HepG2 (cell line): ENCODE measurements around the gene JAK1. TPM values are rescaled to one million over a fixed set of nuclear protein-coding genes. Genes with fewer than 3 reads are reported as not detected.

Source experiments
- ATAC-seq: fragments of 200-7000 bp; cut with Tn5 transposase; 3 replicates; pipeline ENCODE4 v1.9.1; 2020; ENCODE audit warnings: mild to moderate bottlenecking, moderate library complexity
- BruUV-seq: library from RNA; stranded (reverse); fragments of 400-500 nt; replicated peaks from 2 replicates; lab custom pipeline; 2021; lab: Mats Ljungman, UMichigan
- CTCF ChIA-PET: fragments of 300-600 bp; formaldehyde crosslinking; extraction: SDS; loops from one replicate; lab custom pipeline; 2021; ENCODE audit warnings: low total read pairs, inconsistent platforms, low intra/inter-chr PET ratio; lab: Yijun Ruan, JAX
- POLR2A ChIA-PET: fragments of 350-600 bp; sonication (Branson Sonifier 250); formaldehyde crosslinking; loops from one replicate; lab custom pipeline; 2020; ENCODE audit warnings: antibody characterized with exemption, inconsistent platforms; lab: Yijun Ruan, JAX
- DNase-seq: peaks from one replicate; pipeline ENCODE4 v3.0.0-alpha.2; 2015; ENCODE audit warnings: low spot score
- FAIRE-seq: peaks from 3 replicates; lab custom pipeline; 2011; peaks lifted over from hg19 to GRCh38; lab: Jason Lieb, UNC
- H2AFZ ChIP-seq: one replicate; pipeline ENCODE4 v1.6.1; 2011; ENCODE audit warnings: low read length, inconsistent platforms
- H3K27ac ChIP-seq: fragments of 300-600 bp; 3 replicates; pipeline ENCODE4 v1.8.0; 2011; ENCODE audit warnings: mixed run types, mild to moderate bottlenecking, mixed read lengths, low read length, inconsistent platforms; ENCODE audit not compliant: insufficient read depth; ENCODE audit errors: extremely low read length
- H3K27me3 ChIP-seq, 2 experiments: fragments of 200-600 bp in 1 of 2; 2 replicates in 1 of 2; 3 replicates in 1 of 2; pipeline versions ENCODE4 v1.6.0 to v1.8.0; 2011; ENCODE audit warnings: low read length in 2 of 2, mild to moderate bottlenecking in 2 of 2, moderate library complexity in 2 of 2, inconsistent platforms in 1 of 2; ENCODE audit not compliant: insufficient read depth in 2 of 2, control insufficient read depth in 1 of 2
- H3K36me3 ChIP-seq, 2 experiments: fragments of 200-600 bp in 1 of 2; replicated peaks in 1 of 2; 2 replicates in 1 of 2; 3 replicates in 1 of 2; pipeline versions ENCODE4 v1.5.1 to v1.8.0; 2011; ENCODE audit warnings: low read length in 2 of 2, inconsistent platforms in 1 of 2; ENCODE audit not compliant: insufficient read depth in 2 of 2, control insufficient read depth in 1 of 2
- H3K4me1 ChIP-seq: 2 replicates; pipeline ENCODE4 v1.5.1; 2012; ENCODE audit warnings: low read length, inconsistent platforms; ENCODE audit not compliant: insufficient read depth
- H3K4me2 ChIP-seq: 2 replicates; pipeline ENCODE4 v1.6.0; 2011; ENCODE audit warnings: low read depth, low read length, inconsistent platforms
- H3K4me3 ChIP-seq, 3 experiments: fragments of 200-600 bp in 1 of 3; sonication (generic), shearing (Covaris generic) in 1 of 3; replicated peaks in 1 of 3; 2 replicates each; pipeline ENCODE4 v1.5.1; 2011 to 2016; ENCODE audit warnings: low read length in 3 of 3, inconsistent platforms in 2 of 3, low read depth in 2 of 3, mild to moderate bottlenecking in 2 of 3, control low read depth in 1 of 3, mixed read lengths in 1 of 3; ENCODE audit not compliant: insufficient read depth in 1 of 3
- H3K79me2 ChIP-seq: one replicate; pipeline ENCODE4 v1.6.1; 2011; ENCODE audit warnings: low read length, inconsistent platforms; ENCODE audit not compliant: insufficient read depth
- H3K9ac ChIP-seq: 2 replicates; pipeline ENCODE4 v1.6.0; 2011; ENCODE audit warnings: mild to moderate bottlenecking, low read depth, low read length, inconsistent platforms; ENCODE audit not compliant: insufficient read depth
- H3K9me3 ChIP-seq: 2 replicates; pipeline ENCODE4 v1.5.1; 2012; ENCODE audit warnings: mild to moderate bottlenecking, low read length
- H4K20me1 ChIP-seq: 2 replicates; pipeline ENCODE4 v1.6.0; 2011; ENCODE audit warnings: inconsistent platforms, mild to moderate bottlenecking, low read length, moderate library complexity; ENCODE audit not compliant: insufficient read depth
- FOXK2 ChIP-seq: fragments of 450-650 bp; IDR thresholded peaks from 2 replicates; pipeline ENCODE4 v1.6.1; 2016
- NCOA1 ChIP-seq: sonication (generic); formaldehyde crosslinking; IDR thresholded peaks from 2 replicates; pipeline ENCODE4 v1.9.0; 2021; ENCODE audit warnings: missing genetic modification reagents
- POLR2A ChIP-seq, 2 experiments: IDR thresholded peaks; 2 replicates each; pipeline ENCODE4 v1.6.1; 2011; ENCODE audit warnings: low read depth in 2 of 2, low read length in 2 of 2, mild to moderate bottlenecking in 1 of 2, moderate library complexity in 1 of 2; ENCODE audit not compliant: insufficient read depth in 1 of 2
- THAP7 ChIP-seq: sonication (generic); formaldehyde crosslinking; IDR thresholded peaks from 2 replicates; pipeline ENCODE4 v1.8.1; 2023; ENCODE audit warnings: mild to moderate bottlenecking, missing genetic modification reagents
- YEATS4 ChIP-seq: sonication (generic); formaldehyde crosslinking; IDR thresholded peaks from 2 replicates; pipeline ENCODE4 v1.4.0; 2020; ENCODE audit warnings: missing genetic modification reagents, borderline replicate concordance
- ZBTB3 ChIP-seq: sonication (generic); formaldehyde crosslinking; IDR thresholded peaks from 2 replicates; pipeline ENCODE4 v1.4.0; 2020; ENCODE audit warnings: low read depth, mild to moderate bottlenecking, moderate library complexity, missing genetic modification reagents, borderline replicate concordance
- ZFP41 ChIP-seq: sonication (generic); formaldehyde crosslinking; IDR thresholded peaks from 2 replicates; pipeline ENCODE4 v1.4.0; 2020; ENCODE audit warnings: mild to moderate bottlenecking, missing genetic modification reagents, borderline replicate concordance
- ZNF318 ChIP-seq: sonication (generic); formaldehyde crosslinking; IDR thresholded peaks from 2 replicates; pipeline ENCODE4 v1.4.0; 2020; ENCODE audit warnings: mild to moderate bottlenecking, missing genetic modification reagents
- ZNF782 ChIP-seq: sonication (generic); formaldehyde crosslinking; IDR thresholded peaks from 2 replicates; pipeline ENCODE4 v1.4.0; 2020; ENCODE audit warnings: missing genetic modification reagents, mild to moderate bottlenecking, borderline replicate concordance
- ZSCAN9 ChIP-seq: IDR thresholded peaks from 2 replicates; pipeline ENCODE4 v1.6.1; 2016; ENCODE audit warnings: borderline replicate concordance
- WGBS: methylation state at CpG from one replicate; pipeline ENCODE4 v1.1.6; 2017; ENCODE audit warnings: low lambda C conversion rate; 5-methylcytosine and 5-hydroxymethylcytosine counted together
- in situ Hi-C: cut with HindIII; loops from 2 replicates; pipeline ENCODE4 v1.10.0; 2017; ENCODE audit warnings: low pct_unique_long_range_greater_than_20kb; ENCODE audit not compliant: extremely low pct_ligation_motif_present
- intact Hi-C: fragments of 100-400 bp; cut with micrococcal nuclease; formaldehyde crosslinking; loops from one replicate; pipeline ENCODE4 v1.10.0; 2022; ENCODE audit not compliant: unreplicated experiment
- polyA plus RNA-seq, 8 experiments: library from polyadenylated mRNA; depleted of rRNA in 3 of 8; stranded (reverse) in 7 of 8; unstranded in 1 of 8; fragments of >200 nt; fragmentation: Illumina TruSeq in 4 of 8; extraction: Trizol in 4 of 8; gene quantifications; 2 replicates each; pipeline versions ENCODE4 v1.2.1 to v1.2.3, GENCODE V29; 2011 to 2016; ENCODE audit warnings: low read depth in 4 of 8, missing spikeins in 1 of 8, mixed read lengths in 1 of 8; ENCODE audit not compliant: insufficient read depth in 1 of 8
- total RNA-seq, 5 experiments: library from RNA; depleted of rRNA; stranded (reverse); fragments of >200 nt; fragmentation: Illumina TruSeq; extraction: Trizol; gene quantifications; 2 replicates each; pipeline ENCODE4 v1.2.3, GENCODE V29; 2016; ENCODE audit warnings: low read depth in 1 of 5

JAK1 gene
- total and polyA plus RNA-seq, 2 of the 13 experiments (the other 11 are each of a cell fraction or from before 2014, with no cell fraction given): 23.9 to 42.4 TPM

- no peak for TF ChIP-seq THAP7 (CRISPR knock-in tag)
- TF ChIP-seq FOXK2: no peak
- no peak for TF ChIP-seq ZSCAN9 (CRISPR knock-in tag)
Observed at GRCh38 chr1:64798872-64799271, 167.5 kb downstream of the JAK1 start (continued).

DNA sequence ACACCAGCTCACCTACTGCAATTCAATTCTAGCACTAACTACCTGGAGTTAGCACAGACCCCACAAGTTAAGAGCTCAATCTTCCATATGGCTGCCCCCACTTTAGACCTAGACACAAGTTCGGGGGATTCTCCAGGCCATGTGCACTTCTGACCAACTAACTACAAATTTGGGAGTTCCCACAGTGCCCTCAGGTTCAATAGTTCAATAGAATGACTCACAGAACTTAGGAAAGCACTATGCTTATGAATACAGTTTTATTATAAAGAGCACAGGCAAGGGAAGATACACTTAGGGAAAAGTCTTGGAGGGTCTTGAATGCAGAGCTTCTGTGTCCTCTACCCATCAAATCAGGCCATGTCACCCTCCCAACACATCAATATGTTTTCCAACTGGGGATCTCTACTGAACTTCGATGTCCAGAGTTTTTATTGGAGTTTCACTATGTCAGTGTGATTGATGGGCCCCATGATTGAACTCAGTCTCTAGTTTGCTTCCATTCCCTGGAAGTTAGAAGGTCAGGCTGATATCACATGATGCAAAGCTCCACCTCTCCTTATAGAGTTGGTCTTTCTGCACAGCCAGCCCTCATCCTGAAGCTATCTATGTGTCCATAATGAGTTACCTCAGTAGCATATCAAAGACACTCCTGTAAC lies 175.4 kb downstream of the JAK1 start:
- H3K4me2 ChIP-seq: no peak overlapping the region
- H3K9me3 ChIP-seq: peaks cover 14% of the 10 kb centered on the region
- DNase-seq (no peak), ATAC-seq (no peak), FAIRE-seq (no peak)
- no peak overlapping the region for H2AFZ ChIP-seq
- H3K27ac ChIP-seq: no peak overlapping the region
- no peak overlapping the region for H3K4me3 ChIP-seq
- no TSS peak for BruUV-seq
- no peaks in the 10 kb centered on the region for H3K4me1 ChIP-seq
- POLR2A ChIA-PET: no interaction called here
- no peaks in the 10 kb centered on the region for H3K27me3 ChIP-seq
- WGBS: 94% methylated on average over 2 of the region's 2 CpGs
- TF ChIP-seq ZNF782 (CRISPR knock-in tag): no peak
- TF ChIP-seq NCOA1 (CRISPR knock-in tag): no peak
- no peak for TF ChIP-seq YEATS4
- TF ChIP-seq ZNF318: no peak
- no peak for TF ChIP-seq POLR2A (IDR thresholded peaks at IDR 0.05; ENCODE audit: insufficient read depth in 1 of 2, low read depth in 2 of 2, low read length in 2 of 2)
- TF ChIP-seq ZFP41: no peak
- TF ChIP-seq ZBTB3 (CRISPR knock-in tag): no peak
- TF ChIP-seq, all 625 proteins: peak for 0
- H3K9ac ChIP-seq: no peak overlapping the region
- intact Hi-C loops (no loop called here), in situ Hi-C loops (no loop called here)
- H3K79me2 ChIP-seq: no peaks in the 10 kb centered on the region
- no peaks in the 10 kb centered on the region for H4K20me1 ChIP-seq
- H3K36me3 ChIP-seq: peaks cover 0 to 14% of the 10 kb centered on the region in 2 experiments; a peak in 1 of 5 replicates
- CTCF ChIA-PET: no interaction called here
